ENCODE data around the gene PTGER3. TPM values are rescaled to one million over a fixed set of nuclear protein-coding genes. Genes with fewer than 3 reads are reported as not detected.
"Not testable (repeated sequence)": the region's sequence is repeated elsewhere in the genome, so short reads cannot be mapped to it uniquely, and the experiment has no call there.

Gene PTGER3
- total RNA-seq, 1 donor from 2014 or later, result 0.20 TPM

DNA sequence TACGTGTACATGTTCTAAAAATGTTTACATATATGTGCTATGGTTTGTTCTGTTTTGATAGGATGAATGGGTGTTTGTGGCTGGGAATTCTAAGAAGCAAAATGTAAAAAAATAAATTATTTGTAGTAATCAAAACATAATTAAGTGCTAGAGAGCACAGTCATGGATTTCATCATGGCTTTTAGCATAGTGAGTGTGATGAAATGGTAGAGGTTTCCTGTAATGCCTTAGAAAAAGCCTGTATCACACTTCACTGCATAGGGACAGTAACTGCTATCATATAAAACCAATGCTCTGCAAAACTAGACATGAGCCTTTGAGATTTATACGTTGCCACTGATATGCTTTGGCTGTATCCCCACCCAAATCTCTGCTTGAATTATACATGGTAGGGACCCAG lies 99.8 kb downstream of the PTGER3 start:
- DNase-seq (ENCODE audit: low read depth), result no peak

DNA sequence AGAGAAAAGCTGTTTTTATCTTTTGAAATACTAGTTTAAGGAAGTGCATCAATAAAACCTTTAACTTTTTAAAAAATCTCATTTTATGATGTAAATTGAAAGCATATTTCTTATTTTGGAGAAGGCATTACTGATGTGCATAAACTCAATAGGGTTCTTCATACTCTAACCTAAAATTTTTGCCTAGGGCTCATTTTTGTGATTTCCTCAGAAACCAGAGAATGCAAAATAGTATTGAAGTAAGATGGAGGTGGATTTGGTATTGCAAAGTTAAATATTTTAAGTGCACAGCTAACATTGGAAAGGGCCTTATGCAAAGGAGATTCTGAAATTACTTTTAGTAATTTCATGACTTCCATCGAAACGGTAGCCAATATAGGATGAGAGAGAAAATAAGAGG lies 101.9 kb downstream of the PTGER3 start:
- no peak for DNase-seq (ENCODE audit: low read depth)

DNA sequence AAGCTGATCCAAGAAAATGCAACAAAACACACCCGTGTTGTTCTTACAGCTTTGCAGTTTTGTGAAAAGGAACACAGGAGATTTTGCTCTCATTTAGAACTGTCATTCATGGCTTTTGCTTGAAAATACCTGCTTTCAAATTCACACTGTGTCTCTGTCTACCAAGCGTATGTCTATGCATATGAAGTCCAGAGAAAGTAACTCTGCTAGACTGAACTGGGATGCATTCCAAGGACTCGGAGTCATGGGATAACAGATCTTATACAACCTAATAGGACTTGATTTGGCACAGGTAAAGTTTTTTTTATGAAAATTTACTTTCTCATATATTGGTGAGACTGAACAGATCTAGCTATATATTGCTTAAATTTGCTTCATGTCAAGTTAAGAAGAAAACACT lies 102.4 kb downstream of the PTGER3 start:
- peak; percentile 25 for DNase-seq (ENCODE audit: low read depth)

DNA sequence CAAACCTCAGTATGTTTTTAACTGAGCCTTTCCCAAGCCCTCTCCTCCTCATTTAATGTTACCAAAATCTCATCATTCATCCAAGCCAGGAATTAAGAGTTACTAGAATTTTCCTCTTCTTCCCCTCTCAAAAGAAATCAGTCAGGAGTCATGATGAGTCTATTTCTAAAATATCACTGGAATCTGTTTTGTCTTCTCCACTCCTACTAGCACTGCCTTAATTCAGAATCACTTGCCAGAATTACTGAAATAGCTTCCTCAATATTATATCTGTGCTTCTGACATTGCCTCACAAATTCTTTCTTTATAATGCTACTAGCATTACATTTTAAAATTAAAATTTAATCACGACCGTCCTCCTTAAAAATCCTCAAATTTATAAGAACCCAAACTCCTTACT lies 106.1 kb downstream of the PTGER3 start:
- DNase-seq (ENCODE audit: low read depth), result no peak

DNA sequence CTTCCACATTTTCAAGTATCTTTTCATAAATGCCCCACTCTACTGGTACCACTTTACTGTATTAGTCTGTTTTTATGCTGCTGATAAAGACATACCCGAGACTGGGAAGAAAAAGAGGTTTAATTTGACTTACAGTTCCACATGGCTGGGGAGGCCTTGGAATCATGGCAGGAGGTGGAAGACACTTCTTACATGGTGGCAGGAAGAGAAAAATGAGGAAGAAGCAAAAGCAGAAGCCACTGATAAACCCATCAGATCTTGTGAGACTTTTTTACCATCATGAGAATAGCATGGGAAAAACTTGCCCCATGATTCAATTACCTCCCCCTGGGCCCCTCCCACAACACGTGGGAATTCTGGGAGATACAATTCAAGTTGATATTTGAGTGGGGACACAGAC lies 107.2 kb downstream of the PTGER3 start:
- not testable (repeated sequence) for DNase-seq (ENCODE audit: low read depth)

DNA sequence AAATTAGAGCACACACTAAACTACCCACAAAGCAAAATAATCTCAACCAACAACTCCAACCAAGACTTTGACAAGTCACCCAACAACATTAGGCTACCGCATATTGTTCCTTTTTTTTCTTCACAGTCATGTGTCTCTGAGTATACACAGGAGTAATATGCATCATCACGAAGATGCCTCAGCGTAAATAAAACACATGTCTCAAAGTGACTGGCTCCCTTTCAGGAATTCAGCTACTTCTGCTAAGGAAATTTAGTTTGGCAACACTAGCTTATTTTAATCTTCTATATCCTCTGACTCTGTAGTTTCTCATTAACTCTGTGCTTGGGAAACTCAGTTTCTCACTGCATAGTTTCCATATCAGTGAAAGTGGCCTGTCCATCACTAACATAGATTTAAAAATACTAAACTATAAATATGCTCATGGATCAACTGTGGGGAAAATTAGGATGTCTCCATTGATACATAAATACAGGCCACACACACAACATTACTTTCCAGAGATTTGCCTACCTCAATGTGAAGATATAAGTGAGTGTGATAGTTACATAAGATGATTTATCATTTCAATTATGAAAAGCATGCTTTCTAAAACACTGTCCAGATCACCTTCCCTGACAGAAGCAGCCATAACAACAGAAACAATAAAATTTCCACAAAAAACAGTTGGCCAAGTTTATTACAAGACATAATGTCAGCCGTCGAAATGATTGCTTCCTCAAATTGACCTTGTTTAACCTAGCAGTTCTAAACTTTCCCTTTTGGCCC lies 113.2 kb downstream of the PTGER3 start:
- peak; percentile 64 for DNase-seq (ENCODE audit: low read depth)

DNA sequence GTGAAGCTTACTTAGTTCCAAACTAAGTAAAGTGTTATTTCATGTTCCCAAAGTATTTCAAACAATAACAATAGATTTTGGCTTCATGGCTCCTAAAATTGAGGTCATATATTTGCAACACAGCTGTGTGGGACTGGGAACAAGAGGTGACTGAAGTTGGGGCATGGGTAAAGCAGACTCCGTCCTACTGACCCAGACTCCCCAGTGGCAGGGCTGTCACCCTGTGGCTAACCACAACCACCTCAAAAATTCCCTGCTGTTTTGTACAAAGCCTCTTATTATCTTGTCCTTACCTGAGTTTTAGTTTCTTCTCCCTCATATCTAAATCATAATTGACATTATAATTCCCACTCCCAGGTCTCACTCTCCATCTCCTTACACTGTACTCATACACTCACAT lies 117.6 kb downstream of the PTGER3 start:
- no peak for DNase-seq (ENCODE audit: low read depth)

DNA sequence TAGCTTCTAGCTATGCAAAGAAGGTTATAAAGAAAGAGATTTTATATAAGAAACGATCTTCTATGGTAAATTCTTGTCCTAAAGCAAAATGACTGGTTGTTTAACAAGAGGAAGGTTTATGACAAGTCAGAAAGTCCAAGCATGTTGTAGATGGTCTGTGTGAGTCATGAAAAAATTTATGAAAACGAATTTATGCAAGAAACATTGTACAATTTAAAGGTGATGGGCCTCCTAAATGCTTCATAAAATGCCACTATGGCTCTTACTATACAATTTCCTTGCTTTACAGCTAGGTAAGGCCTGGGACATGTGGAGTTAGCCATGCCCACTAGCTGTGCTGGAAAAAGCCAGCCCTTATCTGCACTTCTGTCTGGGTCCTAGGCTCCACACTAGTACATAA lies 125.4 kb downstream of the PTGER3 start:
- no peak for DNase-seq (ENCODE audit: low read depth)

Other genes with a start within 250 kb of the PTGER3 start
- gene ZRANB2, start 33.2 kb upstream of the PTGER3 start, total RNA-seq, result 27.3 and 47.7 TPM in 2 replicates

All from renal cortical epithelial cell (primary cell).